NCI-H2081 treated with DMSO at 0.1 percent for 48 hours (cell line): ENCODE measurements around the gene BCL2L2.

Experiments used
- DNase-seq: peaks from one replicate; lab custom pipeline; 2025; lab: John Stamatoyannopoulos, UW

The BCL2L2 gene

DNA sequence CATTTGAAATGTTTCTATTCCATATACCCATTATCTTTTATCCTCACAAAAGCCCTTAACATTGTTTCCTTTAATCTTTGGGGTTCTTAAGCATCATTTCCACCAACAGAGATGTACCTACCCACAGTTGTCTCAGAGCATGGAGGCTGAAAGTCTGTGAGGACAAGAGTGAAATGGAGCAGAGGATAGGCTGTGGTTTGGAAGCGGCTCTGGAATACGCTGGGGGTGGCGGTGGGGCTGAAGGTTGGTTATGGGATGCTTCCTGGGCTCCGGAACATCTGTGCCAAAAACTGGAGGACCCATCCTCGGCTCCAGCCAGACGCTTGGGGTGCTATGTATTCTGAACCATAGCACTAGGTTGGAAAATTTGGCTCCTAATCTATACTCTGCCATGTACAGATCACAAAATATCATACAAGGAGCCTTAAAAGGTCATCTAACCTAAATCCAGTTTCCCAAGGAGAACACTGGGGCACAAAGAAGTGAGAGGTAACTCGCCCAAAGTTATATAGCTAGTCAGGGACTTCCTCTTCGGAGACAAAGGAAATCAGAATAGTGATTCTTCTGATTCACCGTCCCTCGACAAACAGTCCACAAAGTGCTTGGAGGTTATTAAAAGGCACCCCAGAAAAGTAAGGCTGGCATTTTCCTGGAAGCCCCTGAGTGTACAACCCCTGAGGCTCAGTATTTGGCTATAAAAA lies 6.5 kb upstream of the BCL2L2 start:
- no peak for DNase-seq

DNA sequence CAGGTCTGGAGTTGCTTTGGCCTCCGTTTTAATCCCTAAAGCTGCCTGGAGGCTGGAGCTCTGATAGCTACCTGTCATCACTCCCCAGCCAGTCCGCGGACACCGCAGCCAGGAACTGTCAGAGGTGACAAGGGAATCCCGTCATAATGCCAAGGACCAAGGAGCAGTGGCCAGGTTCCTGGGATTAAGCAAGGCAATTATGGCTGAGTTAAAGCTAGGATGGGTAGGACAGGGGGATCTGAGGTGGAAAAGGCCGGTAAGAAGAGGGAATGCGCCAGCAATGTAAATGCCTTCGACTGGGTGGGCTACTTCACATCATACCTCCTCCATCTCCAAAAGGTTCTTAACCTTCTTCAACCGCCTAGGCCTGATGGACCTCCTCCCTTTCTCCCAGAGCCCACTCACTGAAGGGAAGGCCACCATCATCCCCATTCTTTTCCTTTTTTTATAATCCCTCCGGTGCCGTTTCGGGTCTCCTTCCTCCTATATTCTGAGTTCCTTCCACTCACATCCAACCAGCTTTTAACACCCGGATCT lies 5.9 kb upstream of the BCL2L2 start:
- no peak for DNase-seq

GRCh38 chr14:23301288-23301968 lies 5.2 kb upstream of the BCL2L2 start:
- DNase-seq = peak; percentile 94

DNA sequence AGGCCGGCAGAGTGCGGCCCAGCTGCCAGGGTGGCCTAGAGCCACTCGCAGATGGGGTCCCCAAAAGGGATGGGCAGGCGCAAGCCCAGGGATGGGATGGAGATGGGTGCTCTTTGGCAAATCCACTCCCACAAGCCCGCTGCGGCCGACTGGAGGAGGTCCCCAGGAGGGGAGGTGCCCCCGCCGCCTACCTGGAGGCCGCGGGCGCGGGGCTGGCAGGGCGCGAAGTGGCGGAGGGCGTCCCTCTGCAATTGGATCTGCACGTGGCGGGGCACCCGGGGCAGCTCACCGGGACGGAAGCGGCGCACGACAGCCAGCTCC lies 4.7 kb upstream of the BCL2L2 start:
- DNase-seq = no peak

GRCh38 chr14:23302290-23303225 lies 4.1 kb upstream of the BCL2L2 start, which contains the start of gene PPP1R3E:
Gene PPP1R3E (minus strand): TSS chr14:23302859. CDS start chr14:23302576, 283 bp downstream.
- DNase-seq = no peak

GRCh38 chr14:23307146-23307530 lies 505 bp downstream of the BCL2L2 start:
- no peak for DNase-seq

- DNase-seq = no peak
Measured at GRCh38 chr14:23307687-23308644, 1.3 kb downstream of the BCL2L2 start.

- no peak for DNase-seq
Measured at GRCh38 chr14:23308721-23309445, 2.2 kb downstream of the BCL2L2 start.

DNA sequence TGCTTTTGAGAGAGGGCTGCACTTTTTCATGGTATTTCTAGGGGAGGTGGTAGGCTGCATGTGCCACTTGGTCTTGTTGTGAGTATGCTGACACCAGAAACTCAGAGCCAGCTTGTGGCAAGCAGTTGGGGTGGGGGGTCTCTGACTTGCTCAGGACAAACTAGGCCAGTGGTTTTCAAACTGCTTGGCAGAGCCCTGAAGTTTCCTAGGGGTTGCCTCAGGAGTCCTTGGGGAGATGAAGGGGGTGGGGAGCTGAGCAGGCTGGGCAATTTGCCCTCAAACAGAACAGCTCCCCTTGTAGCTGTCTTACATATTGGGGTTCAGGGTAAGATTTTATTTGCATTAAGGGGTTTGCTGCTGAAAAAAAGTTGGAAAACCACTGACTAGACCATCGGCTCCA lies 3.9 kb downstream of the BCL2L2 start:
- no peak for DNase-seq

- DNase-seq = no peak
Measured at GRCh38 chr14:23316300-23316699, 9.7 kb downstream of the BCL2L2 start.

DNA sequence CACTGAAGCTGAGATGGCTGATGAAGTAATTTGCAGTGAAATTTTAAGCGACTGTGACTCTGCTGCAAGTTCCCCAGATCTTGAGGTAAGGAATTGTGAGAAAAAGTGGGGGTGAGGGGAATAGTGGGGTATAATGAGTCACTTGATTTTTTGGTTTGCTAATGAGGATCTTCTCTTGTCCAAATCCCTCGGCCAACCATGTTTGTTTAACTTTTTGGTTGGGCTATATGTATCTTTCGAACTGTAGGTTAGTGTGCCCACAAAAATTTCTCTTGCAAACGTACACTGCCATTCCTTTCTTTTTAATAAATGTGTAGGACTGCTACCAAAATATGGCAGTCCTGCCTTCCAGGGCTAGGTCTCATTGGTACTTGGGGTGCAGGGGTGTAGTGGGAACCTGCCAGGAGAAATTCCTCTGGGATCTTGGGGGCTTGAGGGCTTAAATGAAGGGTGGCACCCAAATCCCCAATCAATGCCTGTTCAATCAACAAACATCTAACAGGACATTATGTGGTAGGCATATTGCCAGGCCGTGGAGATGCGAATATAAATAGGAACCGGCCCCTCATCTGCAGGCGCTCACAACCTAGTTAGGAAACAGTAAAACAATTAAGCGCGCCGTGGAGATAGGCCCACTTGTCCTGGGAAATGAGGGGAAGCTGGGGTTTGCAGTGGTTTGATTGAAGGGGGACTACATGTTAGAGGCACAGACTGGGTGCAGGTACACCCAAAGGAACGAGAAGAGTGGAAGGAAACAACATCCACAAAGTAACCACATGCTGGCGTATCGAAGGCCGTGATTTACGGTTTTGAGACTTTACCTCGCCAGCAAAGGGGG lies 13.3 kb downstream of the BCL2L2 start:
- no peak for DNase-seq

DNA sequence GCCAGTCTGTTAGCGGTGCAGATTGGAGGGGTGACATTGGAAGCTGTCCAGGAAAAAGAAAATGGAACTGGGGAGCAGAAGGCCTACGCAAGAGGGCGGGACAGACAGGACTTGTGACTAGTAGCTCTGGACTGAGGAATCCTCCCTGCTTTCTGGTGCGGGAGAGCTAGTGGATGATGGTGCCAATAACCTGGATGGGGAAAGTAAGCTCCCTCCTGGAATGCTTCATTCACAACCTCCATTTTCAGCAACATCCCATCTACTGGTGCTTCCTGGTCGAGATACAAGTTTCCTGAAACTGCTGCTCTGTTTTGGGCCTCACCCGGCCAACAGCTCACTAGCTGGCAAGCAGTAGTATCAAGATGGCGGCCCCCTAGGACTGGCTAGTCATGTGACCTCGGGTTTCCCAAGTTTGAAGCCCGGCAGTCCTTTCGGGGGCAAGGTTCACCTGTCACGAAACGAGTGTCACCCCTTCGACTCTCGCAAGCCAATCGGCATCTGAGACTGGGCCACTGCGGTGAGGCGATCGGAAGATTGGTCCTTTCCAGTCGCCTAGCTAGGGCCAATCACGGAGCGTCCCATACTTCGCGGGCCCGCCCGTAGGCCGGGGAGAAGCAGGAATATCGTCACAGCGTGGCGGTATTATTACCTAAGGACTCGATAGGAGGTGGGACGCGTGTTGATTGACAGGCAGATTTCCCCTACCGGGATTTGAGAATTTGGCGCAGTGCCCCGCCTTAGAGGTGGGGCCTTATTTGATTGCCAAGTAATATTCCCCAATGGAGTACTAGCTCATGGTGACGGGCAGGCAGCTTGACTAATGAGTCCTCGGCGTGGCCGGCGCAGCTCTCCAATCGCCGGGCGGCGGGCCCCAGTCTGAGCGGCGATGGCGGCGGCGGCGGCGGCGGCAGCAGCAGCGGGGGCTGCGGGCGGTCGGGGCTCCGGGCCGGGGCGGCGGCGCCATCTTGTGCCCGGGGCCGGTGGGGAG lies 14.2 kb downstream of the BCL2L2 start, which contains the start of gene PABPN1:
Gene PABPN1, plus strand, starts transcription at position 874 of the 988 bp plus-strand sequence. Its CDS starts 13 bp downstream, at position 887.
- peak; percentile 99 for DNase-seq

DNA sequence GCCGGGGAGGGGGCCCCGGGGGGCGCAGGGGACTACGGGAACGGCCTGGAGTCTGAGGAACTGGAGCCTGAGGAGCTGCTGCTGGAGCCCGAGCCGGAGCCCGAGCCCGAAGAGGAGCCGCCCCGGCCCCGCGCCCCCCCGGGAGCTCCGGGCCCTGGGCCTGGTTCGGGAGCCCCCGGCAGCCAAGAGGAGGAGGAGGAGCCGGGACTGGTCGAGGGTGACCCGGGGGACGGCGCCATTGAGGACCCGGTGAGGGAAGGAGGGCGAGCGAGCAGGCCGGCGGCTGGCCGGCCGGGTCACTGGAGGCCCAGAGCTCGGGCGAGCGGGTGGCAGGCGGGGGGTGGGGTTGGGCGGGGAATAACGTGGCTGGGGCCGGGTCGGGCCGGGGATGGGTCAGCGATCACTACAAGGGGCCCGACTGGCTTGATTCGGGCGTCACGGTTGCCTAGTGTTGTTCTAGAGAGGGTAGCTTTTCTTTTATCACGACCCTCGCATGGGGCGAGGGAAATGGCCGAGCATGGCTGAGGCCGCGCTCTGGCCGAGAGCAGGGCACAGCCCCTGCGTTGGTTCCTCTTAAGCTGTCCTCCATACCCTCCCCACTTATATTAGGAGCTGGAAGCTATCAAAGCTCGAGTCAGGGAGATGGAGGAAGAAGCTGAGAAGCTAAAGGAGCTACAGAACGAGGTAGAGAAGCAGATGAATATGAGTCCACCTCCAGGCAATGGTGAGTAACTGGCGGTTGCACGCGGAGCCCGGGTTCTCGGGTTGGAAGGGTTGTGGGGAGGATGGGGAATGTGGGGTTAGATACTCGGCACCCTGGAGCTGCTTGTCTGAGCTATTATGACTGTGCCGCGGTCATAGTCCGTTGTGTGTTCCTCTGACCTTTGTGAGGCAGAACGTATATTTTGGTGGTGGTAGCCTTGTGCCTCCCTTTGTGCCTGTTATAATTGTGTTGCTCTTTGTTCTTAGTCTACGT lies 15.2 kb downstream of the BCL2L2 start:
- DNase-seq = no peak

- no peak for DNase-seq
Measured at GRCh38 chr14:23322568-23323517, 16.2 kb downstream of the BCL2L2 start.

GRCh38 chr14:23323838-23324454 lies 17.3 kb downstream of the BCL2L2 start:
- DNase-seq = no peak
